Endothelial cell of umbilical vein (primary cell): Measurements from ENCODE around the gene GALK1. TPM values are rescaled to one million over a fixed set of nuclear protein-coding genes. Genes with fewer than 3 reads are reported as not detected.

Experiments
- BruUV-seq: library from RNA; stranded (reverse); fragments of 400-500 nt; replicated peaks from 2 replicates; lab custom pipeline; 2021; lab: Mats Ljungman, UMichigan
- CTCF ChIA-PET: fragments of 300-600, 350-600 bp; sonication (Branson Sonifier 250); formaldehyde crosslinking; loops from one replicate; lab custom pipeline; 2021; ENCODE audit warnings: antibody characterized with exemption, inconsistent platforms; lab: Charles Lee
- POLR2A ChIA-PET: fragments of 300-600, 350-600 bp; sonication (Branson Sonifier 250); formaldehyde crosslinking; loops from one replicate; lab custom pipeline; 2021; ENCODE audit warnings: antibody characterized with exemption, inconsistent platforms; lab: Charles Lee
- DNase-seq: peaks from one replicate; pipeline ENCODE4 v3.0.0-alpha.2; 2011; ENCODE audit warnings: low read depth, low spot score
- FAIRE-seq: peaks from 2 replicates; lab custom pipeline; 2011; peaks lifted over from hg19 to GRCh38; lab: Jason Lieb, UNC
- H2AFZ ChIP-seq: 2 replicates; pipeline ENCODE4 v1.6.0; 2012; ENCODE audit warnings: low read depth, low read length, control low read depth, inconsistent platforms
- H3K27ac ChIP-seq: 2 replicates; pipeline ENCODE4 v1.5.1; 2011; ENCODE audit warnings: low read depth, mild to moderate bottlenecking, control low read depth, low read length, moderate library complexity; ENCODE audit not compliant: insufficient read depth
- H3K27me3 ChIP-seq, 2 experiments: 2 replicates each; pipeline versions ENCODE4 v1.6.0 to v1.6.1; 2011; ENCODE audit warnings: low read length in 2 of 2, mixed read lengths in 1 of 2; ENCODE audit not compliant: control insufficient read depth in 2 of 2, insufficient read depth in 2 of 2
- H3K36me3 ChIP-seq, 2 experiments: 2 replicates in 1 of 2; 3 replicates in 1 of 2; pipeline ENCODE4 v1.5.1; 2011; ENCODE audit warnings: low read length in 2 of 2, mild to moderate bottlenecking in 1 of 2, moderate library complexity in 1 of 2; ENCODE audit not compliant: control insufficient read depth in 2 of 2, insufficient read depth in 2 of 2; ENCODE audit errors: extremely low read depth in 1 of 2
- H3K4me1 ChIP-seq: 3 replicates; pipeline ENCODE4 v1.5.1; 2011; ENCODE audit warnings: mild to moderate bottlenecking, low read length; ENCODE audit not compliant: control insufficient read depth, insufficient read depth; ENCODE audit errors: extremely low read depth
- H3K4me2 ChIP-seq: 2 replicates; pipeline ENCODE4 v1.6.1; 2011; ENCODE audit warnings: low read length, control low read depth, mixed read lengths; ENCODE audit not compliant: insufficient read depth
- H3K4me3 ChIP-seq, 3 experiments: fragments of 200-600 bp in 1 of 3; sonication (generic), shearing (Covaris generic) in 1 of 3; replicated peaks in 1 of 3; 2 replicates each; pipeline ENCODE4 v1.5.1; 2011 to 2016; ENCODE audit warnings: control low read depth in 3 of 3, low read length in 3 of 3, mild to moderate bottlenecking in 2 of 3, inconsistent platforms in 1 of 3, low read depth in 1 of 3, moderate library complexity in 1 of 3; ENCODE audit not compliant: insufficient read depth in 1 of 3
- H3K79me2 ChIP-seq: 2 replicates; pipeline ENCODE4 v1.6.0; 2012; ENCODE audit warnings: low read length, inconsistent platforms; ENCODE audit not compliant: control insufficient read depth, insufficient read depth
- H3K9ac ChIP-seq: replicated peaks from 2 replicates; pipeline ENCODE3; 2011; ENCODE audit warnings: low read length, control low read depth; ENCODE audit not compliant: insufficient read depth; ENCODE audit errors: extremely low read depth
- H3K9me1 ChIP-seq: replicated peaks from 3 replicates; pipeline ENCODE4 v1.6.0; 2011; ENCODE audit warnings: mild to moderate bottlenecking, low read length; ENCODE audit not compliant: control insufficient read depth, insufficient read depth; ENCODE audit errors: extremely low read depth
- H3K9me3 ChIP-seq: replicated peaks from 2 replicates; pipeline ENCODE4 v1.5.1; 2012; ENCODE audit warnings: low read length, inconsistent platforms; ENCODE audit not compliant: control insufficient read depth, insufficient read depth
- H4K20me1 ChIP-seq: replicated peaks from 2 replicates; pipeline ENCODE3; 2011; ENCODE audit warnings: mild to moderate bottlenecking, low read length; ENCODE audit not compliant: control insufficient read depth, insufficient read depth; ENCODE audit errors: extremely low read depth
- CTCF ChIP-seq, 2 donors: IDR thresholded peaks; 1 replicate in 1 of 2; 2 replicates in 1 of 2; pipeline ENCODE4 v1.5.1; 2011; ENCODE audit warnings: low read length in 2 of 2, mild to moderate bottlenecking in 2 of 2, moderate library complexity in 2 of 2, control low read depth in 1 of 2, inconsistent platforms in 1 of 2, low read depth in 1 of 2; ENCODE audit not compliant: insufficient read depth in 1 of 2; ENCODE audit errors: extremely low read depth in 1 of 2
- EZH2 ChIP-seq: IDR thresholded peaks from 2 replicates; pipeline ENCODE4 v1.6.1; 2012; ENCODE audit warnings: borderline replicate concordance, low read depth, mild to moderate bottlenecking, moderate library complexity, low read length, inconsistent platforms; ENCODE audit not compliant: severe bottlenecking
- FOS ChIP-seq: IDR thresholded peaks from 2 replicates; pipeline ENCODE4 v1.6.1; 2011; ENCODE audit warnings: mild to moderate bottlenecking, low read length, moderate library complexity, borderline replicate concordance; ENCODE audit not compliant: insufficient read depth
- GATA2 ChIP-seq: IDR thresholded peaks from 2 replicates; pipeline ENCODE4 v1.7.0; 2011; ENCODE audit warnings: low read depth, mild to moderate bottlenecking, moderate library complexity, mixed read lengths, low read length; ENCODE audit not compliant: insufficient read length, insufficient read depth
- MAX ChIP-seq: IDR thresholded peaks from 2 replicates; pipeline ENCODE4 v1.6.1; 2011; ENCODE audit not compliant: insufficient read depth, insufficient read length
- POLR2AphosphoS5 ChIP-seq: IDR thresholded peaks from 2 replicates; pipeline ENCODE4 v1.6.1; 2012; ENCODE audit warnings: low read depth, mild to moderate bottlenecking, control low read depth, low read length, moderate library complexity; ENCODE audit not compliant: insufficient read depth
- dilution Hi-C: fragments of 300-500 bp; cut with MboI; formaldehyde crosslinking; loops from one replicate; pipeline ENCODE4 v1.15.0; 2019; ENCODE audit warnings: low sequenced_read_pairs; ENCODE audit not compliant: extremely low pct_ligation_motif_present
- intact Hi-C: fragments of 100-400 bp; cut with micrococcal nuclease; formaldehyde crosslinking; loops from one replicate; pipeline ENCODE4 v1.10.0; 2022
- polyA plus RNA-seq, 4 experiments: library from polyadenylated mRNA; depleted of rRNA in 3 of 4; stranded (reverse) in 3 of 4; unstranded in 1 of 4; fragments of >200 nt; gene quantifications; 2 replicates each; pipeline versions ENCODE4 v1.2.1 to v1.2.3, GENCODE V29; 2011 to 2012; ENCODE audit warnings: missing spikeins in 1 of 4
- total RNA-seq: library from RNA; stranded (reverse); gene quantifications from 2 replicates; pipeline ENCODE4 v1.2.3, GENCODE V29; 2021

GALK1 gene
- total and polyA plus RNA-seq, 2 donors (not counting 3 experiments of a cell fraction or from before 2014, with no cell fraction given): 45.8 to 63.7 TPM

- ChIA-PET CTCF (interaction anchor here (0.8 to 1.6 kb wide), 6 partner anchors 9 to 96 kb away, joined by 3 to 15 read pairs (median 4); partner anchors contain the start of gene SMIM5), POLR2A (no interaction called here)
- Histone ChIP-seq H2AFZ (no peak overlapping the region), H3K79me2 (no peaks in the 10 kb centered on the region), H3K9ac (no peak overlapping the region), H3K4me1 (no peaks in the 10 kb centered on the region), H3K9me3 (no peaks in the 10 kb centered on the region), H3K27ac (no peak overlapping the region), H3K36me3 (no peaks in the 10 kb centered on the region), H3K4me3 (no peak overlapping the region), H3K27me3 (no peaks in the 10 kb centered on the region), H3K4me2 (no peak overlapping the region), H4K20me1 (no peaks in the 10 kb centered on the region), H3K9me1 (no peaks in the 10 kb centered on the region)
- BruUV-seq: no TSS peak
- dilution Hi-C loops: no loop called here
- FAIRE-seq: no peak
- intact Hi-C loops: no loop called here
- no peak for DNase-seq
- TF ChIP-seq CTCF (IDR thresholded peaks at IDR 0.05; ENCODE audit: extremely low read depth in 1 of 2, insufficient read depth in 1 of 2, low read depth in 1 of 2, low read length in 2 of 2) (no peak), GATA2 (no peak), EZH2 (no peak), MAX (no peak)
Observed at GRCh38 chr17:75729351-75729750, 35.6 kb downstream of the GALK1 start.

GRCh38 chr17:75727391-75727790 is 37.6 kb downstream of the GALK1 start:
- no TSS peak for BruUV-seq
- ChIA-PET POLR2A (no interaction called here), CTCF (interaction anchor here (1.4 to 4.8 kb wide), 5 partner anchors 11 to 94 kb away, joined by 3 to 24 read pairs (median 7); partner anchors contain the start of gene SMIM5)
- no peak overlapping the region for H3K4me3 ChIP-seq
- H4K20me1 ChIP-seq: no peaks in the 10 kb centered on the region
- no peak for TF ChIP-seq POLR2AphosphoS5
- TF ChIP-seq FOS: no peak
- TF ChIP-seq EZH2: no peak
- no peaks in the 10 kb centered on the region for H3K9me1 ChIP-seq
- no peaks in the 10 kb centered on the region for H3K9me3 ChIP-seq
- DNase-seq: no peak
- dilution Hi-C loops (no loop called here), intact Hi-C loops (no loop called here)
- no peaks in the 10 kb centered on the region for H3K36me3 ChIP-seq
- H3K4me2 ChIP-seq: no peak overlapping the region
- H3K27ac ChIP-seq: no peak overlapping the region
- H3K79me2 ChIP-seq: no peaks in the 10 kb centered on the region
- H2AFZ ChIP-seq: no peak overlapping the region
- H3K9ac ChIP-seq: no peak overlapping the region
- no peaks in the 10 kb centered on the region for H3K27me3 ChIP-seq
- no peaks in the 10 kb centered on the region for H3K4me1 ChIP-seq
- FAIRE-seq: no peak
